Epithelial cell of proximal tubule (primary cell): Measurements from ENCODE around the gene BOC. TPM values are rescaled to one million over a fixed set of nuclear protein-coding genes. Genes with fewer than 3 reads are reported as not detected.
A peak's percentile ranks its signal among the peaks of the same experiment; 100 is the strongest.

Experiments used
- DNase-seq: peaks from one replicate; pipeline ENCODE4 v3.0.0-alpha.2; 2011; ENCODE audit warnings: low read depth
- H3K4me3 ChIP-seq: 2 replicates; pipeline ENCODE4 v1.5.1; 2011; ENCODE audit warnings: low read depth, mild to moderate bottlenecking, low read length
- CTCF ChIP-seq: conservative IDR thresholded peaks from 2 replicates; pipeline ENCODE4 v1.5.1; 2012; ENCODE audit warnings: low read depth, mild to moderate bottlenecking, low read length
- total RNA-seq: library from RNA; depleted of rRNA; stranded (reverse); fragments of >200 nt; gene quantifications from 2 replicates; pipeline ENCODE4 v1.2.3, GENCODE V29; 2015

BOC gene
- total RNA-seq, 1 donor from 2014 or later = 3.5 TPM

DNA sequence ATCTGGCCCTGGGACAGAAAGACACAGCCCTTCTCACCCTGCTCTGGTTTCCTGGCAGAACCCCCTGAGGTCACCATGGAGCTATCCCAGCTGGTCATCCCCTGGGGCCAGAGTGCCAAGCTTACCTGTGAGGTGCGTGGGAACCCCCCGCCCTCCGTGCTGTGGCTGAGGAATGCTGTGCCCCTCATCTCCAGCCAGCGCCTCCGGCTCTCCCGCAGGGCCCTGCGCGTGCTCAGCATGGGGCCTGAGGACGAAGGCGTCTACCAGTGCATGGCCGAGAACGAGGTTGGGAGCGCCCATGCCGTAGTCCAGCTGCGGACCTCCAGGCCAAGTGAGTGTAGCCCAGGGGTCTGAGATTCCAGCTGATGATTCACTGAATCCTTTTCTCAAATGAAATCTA lies 61.7 kb downstream of the BOC start:
- no peak for TF ChIP-seq CTCF

GRCh38 chr3:113273604-113274378 lies 62.4 kb downstream of the BOC start:
- DNase-seq = no peak
- TF ChIP-seq CTCF = no peak
- no peak overlapping the region for H3K4me3 ChIP-seq

More for the DNA sequence above, 61.7 kb downstream of the BOC start:
- DNase-seq = no peak
- H3K4me3 ChIP-seq = no peak overlapping the region

DNA sequence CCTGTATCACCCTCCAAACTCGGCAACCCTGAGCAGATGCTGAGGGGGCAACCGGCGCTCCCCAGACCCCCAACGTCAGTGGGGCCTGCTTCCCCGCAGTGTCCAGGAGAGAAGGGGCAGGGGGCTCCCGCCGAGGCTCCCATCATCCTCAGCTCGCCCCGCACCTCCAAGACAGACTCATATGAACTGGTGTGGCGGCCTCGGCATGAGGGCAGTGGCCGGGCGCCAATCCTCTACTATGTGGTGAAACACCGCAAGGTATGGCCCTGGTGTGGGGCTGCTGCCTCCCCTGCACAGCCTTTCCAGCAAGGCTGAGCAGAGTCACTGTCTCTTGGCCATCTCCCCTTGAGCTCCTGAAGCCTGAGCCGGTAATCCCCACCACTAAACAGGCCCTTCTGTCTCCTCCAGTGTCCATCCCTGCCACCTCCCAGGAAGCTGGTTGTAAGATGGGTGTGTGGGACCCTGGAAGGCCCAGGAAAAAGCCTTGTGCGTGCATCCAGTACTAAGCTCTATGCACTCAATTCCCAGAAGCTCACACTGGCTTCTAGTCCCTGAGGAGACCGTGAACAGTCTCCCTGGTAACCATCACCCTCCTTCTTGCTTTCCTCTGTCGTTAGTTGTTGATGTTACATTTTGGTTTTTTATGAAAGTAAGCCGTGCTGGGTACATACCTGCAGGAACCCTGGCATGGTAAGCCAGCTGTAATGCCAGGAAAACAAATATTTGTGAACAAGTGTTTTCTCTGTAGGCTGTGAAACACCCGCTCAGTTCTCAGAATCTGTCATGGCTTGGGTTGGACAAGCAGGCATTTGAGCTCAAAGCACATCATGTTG lies 63.3 kb downstream of the BOC start:
- H3K4me3 ChIP-seq = no peak overlapping the region
- no peak for TF ChIP-seq CTCF
- DNase-seq = no peak

DNA sequence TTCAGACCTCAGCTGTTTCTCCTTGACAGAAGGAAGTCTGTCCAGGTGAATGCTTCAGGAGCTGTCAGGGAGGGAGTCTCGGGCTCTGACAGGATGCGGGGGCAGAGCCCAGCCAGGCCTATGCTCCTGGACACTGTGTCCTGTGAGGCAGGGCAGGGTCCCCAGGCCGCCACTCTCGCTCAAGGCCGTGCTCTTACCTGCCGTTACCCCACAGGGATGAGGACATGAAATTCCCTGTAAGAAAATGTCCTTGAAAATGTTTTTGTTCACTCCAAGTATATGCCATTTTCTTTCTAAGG lies 63.9 kb downstream of the BOC start:
- DNase-seq = no peak
- TF ChIP-seq CTCF = no peak
- no peak overlapping the region for H3K4me3 ChIP-seq

GRCh38 chr3:113275583-113275928 lies 64.2 kb downstream of the BOC start:
- no peak for DNase-seq
- H3K4me3 ChIP-seq = no peak overlapping the region
- no peak for TF ChIP-seq CTCF

- peak; percentile 9 for TF ChIP-seq CTCF
- no peak overlapping the region for H3K4me3 ChIP-seq
- no peak for DNase-seq
These were observed 64.8 kb downstream of the BOC start for GRCh38 chr3:113275929-113276750.
